Endothelial cell of umbilical vein (primary cell): ENCODE measurements around the gene FAM120A.

Experiments
- CTCF ChIP-seq, 2 donors: IDR thresholded peaks; 1 replicate in 1 of 2; 2 replicates in 1 of 2; pipeline ENCODE4 v1.5.1; 2011; ENCODE audit warnings: low read length in 2 of 2, mild to moderate bottlenecking in 2 of 2, moderate library complexity in 2 of 2, control low read depth in 1 of 2, inconsistent platforms in 1 of 2, low read depth in 1 of 2; ENCODE audit not compliant: insufficient read depth in 1 of 2; ENCODE audit errors: extremely low read depth in 1 of 2
- POLR2A ChIP-seq: IDR thresholded peaks from 2 replicates; pipeline ENCODE4 v1.6.1; 2012; ENCODE audit warnings: low read depth, mild to moderate bottlenecking, control low read depth, low read length

- TF ChIP-seq CTCF (IDR thresholded peaks at IDR 0.05; ENCODE audit: extremely low read depth in 1 of 2, insufficient read depth in 1 of 2, low read depth in 1 of 2, low read length in 2 of 2) (no peak), POLR2A (no peak)
Observed at GRCh38 chr9:93476924-93477323, 25.4 kb downstream of the FAM120A start.
